Central memory CD8-positive, alpha-beta T cell (primary cell): ENCODE measurements around the gene SPSB4.

ENCODE experiments used
- ATAC-seq: fragments of 150-1000 bp; cut with Tn5 transposase; replicated peaks from 2 replicates; pipeline ENCODE4 v1.10.0; 2022; ENCODE audit warnings: mild to moderate bottlenecking, moderate FRiP score, moderate number of reproducible peaks; ENCODE audit not compliant: poor library complexity, severe bottlenecking; ENCODE audit errors: extremely low read depth
- DNase-seq, 2 donors: peaks; one replicate each; pipeline ENCODE4 v3.0.0; 2021; ENCODE audit warnings: low spot score in 2 of 2
- H3K27ac Mint-ChIP-seq: one replicate; pipeline ENCODE4 v1.8.0; 2022; ENCODE audit warnings: low read depth, mild to moderate bottlenecking, moderate library complexity, mixed read lengths
- H3K27me3 Mint-ChIP-seq: one replicate; pipeline ENCODE4 v1.8.0; 2022; ENCODE audit warnings: mixed read lengths
- H3K36me3 Mint-ChIP-seq: one replicate; pipeline ENCODE4 v1.8.0; 2022; ENCODE audit warnings: mild to moderate bottlenecking, moderate library complexity, mixed read lengths; ENCODE audit not compliant: insufficient read depth
- H3K4me1 Mint-ChIP-seq: one replicate; pipeline ENCODE4 v1.8.0; 2022; ENCODE audit warnings: mixed read lengths
- H3K4me3 Mint-ChIP-seq: one replicate; pipeline ENCODE4 v1.8.0; 2022; ENCODE audit warnings: mild to moderate bottlenecking, moderate library complexity, mixed read lengths
- H3K9me3 Mint-ChIP-seq: one replicate; pipeline ENCODE4 v1.8.0; 2022; ENCODE audit warnings: mixed read lengths

Gene SPSB4

GRCh38 chr3:141178026-141178425, 126.9 kb downstream of the SPSB4 start:
- peaks cover 46% of the 10 kb centered on the region for H3K27me3 Mint-ChIP-seq
- H3K4me1 Mint-ChIP-seq, result no peaks in the 10 kb centered on the region
- H3K4me3 Mint-ChIP-seq, result no peak overlapping the region
- H3K9me3 Mint-ChIP-seq, result no peaks in the 10 kb centered on the region
- DNase-seq (no peak), ATAC-seq (no peak)
- no peaks in the 10 kb centered on the region for H3K36me3 Mint-ChIP-seq
- no peak overlapping the region for H3K27ac Mint-ChIP-seq

- no peak overlapping the region for H3K27ac Mint-ChIP-seq
- H3K27me3 Mint-ChIP-seq, result peaks cover 45% of the 10 kb centered on the region
- no peak overlapping the region for H3K4me3 Mint-ChIP-seq
- no peak for DNase-seq
- no peaks in the 10 kb centered on the region for H3K4me1 Mint-ChIP-seq
- ATAC-seq, result no peak
- no peaks in the 10 kb centered on the region for H3K36me3 Mint-ChIP-seq
- H3K9me3 Mint-ChIP-seq, result no peaks in the 10 kb centered on the region
Measured at GRCh38 chr3:141178551-141178950, 127.4 kb downstream of the SPSB4 start.

- no peak for ATAC-seq
- Mint-ChIP-seq H3K36me3 (no peaks in the 10 kb centered on the region), H3K27me3 (peaks cover 30% of the 10 kb centered on the region), H3K27ac (no peak overlapping the region), H3K4me3 (no peak overlapping the region), H3K4me1 (no peaks in the 10 kb centered on the region), H3K9me3 (no peaks in the 10 kb centered on the region)
- no peak for DNase-seq
Measured at GRCh38 chr3:141179983-141180382, 128.8 kb downstream of the SPSB4 start.

- Mint-ChIP-seq H3K4me3 (no peak overlapping the region), H3K27me3 (peaks cover 38% of the 10 kb centered on the region), H3K36me3 (no peaks in the 10 kb centered on the region), H3K27ac (no peak overlapping the region), H3K4me1 (no peaks in the 10 kb centered on the region), H3K9me3 (no peaks in the 10 kb centered on the region)
- ATAC-seq, result no peak
- no peak for DNase-seq
Measured at GRCh38 chr3:141181196-141181595, 130.0 kb downstream of the SPSB4 start.

GRCh38 chr3:141181819-141182218, 130.7 kb downstream of the SPSB4 start:
- H3K9me3 Mint-ChIP-seq, result no peaks in the 10 kb centered on the region
- no peaks in the 10 kb centered on the region for H3K4me1 Mint-ChIP-seq
- H3K27me3 Mint-ChIP-seq, result peaks cover 40% of the 10 kb centered on the region
- no peak overlapping the region for H3K27ac Mint-ChIP-seq
- ATAC-seq (no peak), DNase-seq (no peak)
- no peak overlapping the region for H3K4me3 Mint-ChIP-seq
- no peaks in the 10 kb centered on the region for H3K36me3 Mint-ChIP-seq

- H3K36me3 Mint-ChIP-seq, result no peaks in the 10 kb centered on the region
- H3K27ac Mint-ChIP-seq, result no peak overlapping the region
- no peak for ATAC-seq
- no peaks in the 10 kb centered on the region for H3K9me3 Mint-ChIP-seq
- H3K4me3 Mint-ChIP-seq, result no peak overlapping the region
- DNase-seq, result no peak
- no peaks in the 10 kb centered on the region for H3K4me1 Mint-ChIP-seq
- peaks cover 30% of the 10 kb centered on the region for H3K27me3 Mint-ChIP-seq
Measured at GRCh38 chr3:141183606-141184005, 132.5 kb downstream of the SPSB4 start.

GRCh38 chr3:141184430-141184829, 133.3 kb downstream of the SPSB4 start:
- no peak for ATAC-seq

GRCh38 chr3:141191097-141191749, 140.1 kb downstream of the SPSB4 start:
- no peak overlapping the region for H3K27ac Mint-ChIP-seq
- no peak for DNase-seq
- H3K4me1 Mint-ChIP-seq, result peaks cover 7% of the 10 kb centered on the region
- H3K36me3 Mint-ChIP-seq, result peaks cover 1% of the 10 kb centered on the region
- no peaks in the 10 kb centered on the region for H3K9me3 Mint-ChIP-seq
- no peak for ATAC-seq
- no peak overlapping the region for H3K4me3 Mint-ChIP-seq
- peaks cover 29% of the 10 kb centered on the region for H3K27me3 Mint-ChIP-seq

More at GRCh38 chr3:141184430-141184829, 133.3 kb downstream of the SPSB4 start:
- no peak for DNase-seq
- Mint-ChIP-seq H3K4me1 (no peaks in the 10 kb centered on the region), H3K4me3 (no peak overlapping the region), H3K27me3 (peaks cover 30% of the 10 kb centered on the region), H3K27ac (no peak overlapping the region), H3K36me3 (no peaks in the 10 kb centered on the region), H3K9me3 (no peaks in the 10 kb centered on the region)

GRCh38 chr3:141192345-141192744, 141.2 kb downstream of the SPSB4 start:
- peaks cover 7% of the 10 kb centered on the region for H3K4me1 Mint-ChIP-seq
- no peaks in the 10 kb centered on the region for H3K9me3 Mint-ChIP-seq
- no peak overlapping the region for H3K27ac Mint-ChIP-seq
- H3K36me3 Mint-ChIP-seq, result peaks cover 1% of the 10 kb centered on the region
- peaks cover 33% of the 10 kb centered on the region for H3K27me3 Mint-ChIP-seq
- ATAC-seq (peak; percentile 100), DNase-seq (peak; percentile 94 to 100)
- no peak overlapping the region for H3K4me3 Mint-ChIP-seq

- no peak overlapping the region for H3K4me3 Mint-ChIP-seq
- no peak for ATAC-seq
- no peaks in the 10 kb centered on the region for H3K9me3 Mint-ChIP-seq
- peaks cover 38% of the 10 kb centered on the region for H3K27me3 Mint-ChIP-seq
- H3K27ac Mint-ChIP-seq, result no peak overlapping the region
- DNase-seq, result no peak
- H3K36me3 Mint-ChIP-seq, result peaks cover 1% of the 10 kb centered on the region
- peaks cover 7% of the 10 kb centered on the region for H3K4me1 Mint-ChIP-seq
Measured at GRCh38 chr3:141193066-141193830, 142.1 kb downstream of the SPSB4 start.
